ENCODE data around the gene DNAL1.
"Not testable (repeated sequence)": the region's sequence is repeated elsewhere in the genome, so short reads cannot be mapped to it uniquely, and the experiment has no call there.

Gene DNAL1

DNA sequence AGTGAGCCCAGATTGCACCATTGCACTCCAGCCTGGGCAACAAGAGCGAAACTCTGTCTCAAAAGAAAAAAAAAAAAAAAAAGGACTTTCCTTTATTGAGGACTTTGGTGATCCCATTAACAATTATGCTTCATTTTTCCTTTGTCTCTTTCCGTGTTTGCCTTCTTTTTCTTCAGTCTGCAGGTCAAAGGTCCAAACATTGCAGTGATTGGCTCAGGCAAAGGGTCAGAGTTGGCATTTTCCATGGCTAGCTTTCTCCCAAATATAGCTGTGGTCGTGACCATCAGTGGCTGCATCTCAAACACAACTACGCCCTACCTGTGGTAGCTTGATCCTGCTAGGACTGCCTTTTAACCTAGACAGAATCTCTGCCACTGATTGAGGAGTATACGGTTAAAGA is 7.0 kb upstream of the DNAL1 start:
- no peak for DNase-seq (ENCODE audit: low read depth)
- no peak overlapping the region for H3K4me3 ChIP-seq (ENCODE audit: low read length)
- TF ChIP-seq CTCF (IDR thresholded peaks at IDR 0.05; ENCODE audit: insufficient read depth, low read depth, low read length, missing control alignments), result no peak

DNA sequence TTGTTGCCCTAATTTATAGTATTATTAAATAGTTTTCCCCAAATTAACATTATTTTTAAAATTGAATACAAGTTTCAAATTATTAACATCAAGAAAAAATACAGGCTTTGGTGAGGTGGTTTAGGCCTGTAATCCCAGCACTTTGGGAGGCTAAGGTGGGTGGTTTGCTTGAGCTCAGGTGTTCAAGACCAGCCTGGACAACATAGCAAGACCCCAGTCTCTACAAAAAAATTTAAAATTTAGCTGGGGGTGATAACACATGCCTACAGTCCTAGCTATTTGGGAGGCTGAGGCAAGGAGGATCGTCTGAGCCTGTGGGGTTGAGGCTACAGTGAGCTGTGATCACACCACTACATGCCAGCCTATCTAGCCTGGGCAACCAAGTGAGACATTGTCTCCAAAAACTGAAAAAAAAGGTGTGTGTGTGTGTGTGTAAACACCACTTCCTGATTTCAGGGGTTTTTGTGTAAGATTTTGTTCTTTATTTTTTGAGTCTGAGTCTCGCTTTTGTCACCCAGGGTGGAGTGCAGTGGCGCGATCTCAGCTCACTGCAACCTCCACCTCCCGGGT is 3.9 kb upstream of the DNAL1 start:
- no peak for TF ChIP-seq CTCF (IDR thresholded peaks at IDR 0.05; ENCODE audit: insufficient read depth, low read depth, low read length, missing control alignments)
- DNase-seq (ENCODE audit: low read depth), result no peak
- no peak overlapping the region for H3K4me3 ChIP-seq (ENCODE audit: low read length)

DNA sequence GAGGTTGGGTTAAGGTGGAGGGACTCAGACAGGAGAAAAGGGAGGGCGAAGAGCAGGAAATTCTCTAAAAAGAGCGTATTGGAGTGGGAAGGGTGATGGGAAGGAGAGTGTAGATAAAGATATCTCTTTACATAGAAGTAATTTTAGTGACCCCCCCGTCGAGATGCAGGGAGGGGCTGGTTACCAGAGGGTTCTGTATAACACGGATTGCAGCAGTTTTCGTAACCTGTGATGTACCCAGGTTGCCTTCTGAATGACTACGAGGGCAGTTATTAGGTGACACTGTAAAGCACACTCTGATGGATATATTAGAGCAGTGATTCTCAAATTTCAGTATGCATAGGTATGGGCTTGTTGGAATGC is 443 bp downstream of the DNAL1 start:
- H3K4me3 ChIP-seq (ENCODE audit: low read length), result peak overlapping the region; percentile 92
- no peak for DNase-seq (ENCODE audit: low read depth)
- no peak for TF ChIP-seq CTCF (IDR thresholded peaks at IDR 0.05; ENCODE audit: insufficient read depth, low read depth, low read length, missing control alignments)

DNA sequence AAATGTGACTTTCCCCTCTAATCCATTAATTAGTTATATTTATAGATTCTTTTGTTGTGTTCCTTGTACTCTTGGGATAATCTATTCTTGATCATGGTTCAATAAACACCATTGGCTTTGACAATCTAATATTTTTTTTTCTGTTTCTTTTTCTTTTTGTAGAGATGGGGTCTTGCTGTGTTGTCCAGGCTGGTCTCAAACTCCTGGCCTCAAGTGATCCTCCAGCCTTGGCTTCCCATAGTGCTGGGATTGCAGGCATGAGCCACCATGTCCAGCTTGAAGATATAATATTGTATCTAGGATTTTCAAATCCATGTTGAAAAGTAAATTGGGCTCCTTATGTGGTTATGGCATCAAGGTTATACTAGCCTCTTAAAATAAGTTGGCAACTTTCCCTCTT is 6.2 kb downstream of the DNAL1 start:
- no peak overlapping the region for H3K4me3 ChIP-seq (ENCODE audit: low read length)
- no peak for TF ChIP-seq CTCF (IDR thresholded peaks at IDR 0.05; ENCODE audit: insufficient read depth, low read depth, low read length, missing control alignments)
- no peak for DNase-seq (ENCODE audit: low read depth)

DNA sequence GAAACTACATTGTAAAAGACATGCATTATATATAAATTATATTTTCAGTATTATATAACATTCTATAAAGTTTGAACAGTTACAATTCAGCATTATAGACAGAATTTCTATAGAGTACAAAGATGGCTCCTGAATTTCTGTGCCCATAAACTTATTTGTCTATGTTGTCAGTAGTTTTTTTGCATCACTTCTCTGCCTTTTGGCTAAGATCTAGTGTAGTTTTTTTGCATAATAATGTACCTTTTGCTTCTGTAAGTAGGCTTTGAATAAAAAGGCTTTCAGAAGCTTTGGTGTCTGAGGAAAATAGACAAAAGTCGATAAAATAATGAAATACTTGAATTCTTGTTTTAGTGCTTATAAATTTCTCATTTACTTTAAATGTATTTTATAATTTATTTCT is 11.1 kb downstream of the DNAL1 start:
- no peak for DNase-seq (ENCODE audit: low read depth)
- TF ChIP-seq CTCF (IDR thresholded peaks at IDR 0.05; ENCODE audit: insufficient read depth, low read depth, low read length, missing control alignments), result no peak
- H3K4me3 ChIP-seq (ENCODE audit: low read length), result no peak overlapping the region

- H3K4me3 ChIP-seq (ENCODE audit: low read length); DNase-seq (ENCODE audit: low read depth): not testable (repeated sequence)
Observed at GRCh38 chr14:73659202-73659601, 14.4 kb downstream of the DNAL1 start.

DNA sequence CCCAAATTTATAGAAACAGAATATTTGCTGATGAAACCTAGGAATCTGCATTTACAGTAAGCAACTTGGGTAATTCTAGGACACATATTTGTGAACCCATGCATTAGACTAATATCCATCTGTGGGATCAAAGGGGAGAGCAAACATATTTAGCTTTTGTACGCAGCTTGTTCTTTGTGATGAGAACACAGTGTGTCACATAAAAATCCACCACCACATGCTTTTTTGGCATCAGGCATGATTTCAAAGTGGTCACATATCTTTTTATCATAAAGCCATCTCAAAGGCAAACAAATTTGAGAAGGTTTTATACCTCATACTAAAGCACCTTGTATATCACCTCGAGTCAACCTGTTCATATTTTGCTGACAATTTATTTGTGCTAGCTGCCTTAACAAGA is 15.7 kb downstream of the DNAL1 start:
- H3K4me3 ChIP-seq (ENCODE audit: low read length), result no peak overlapping the region
- no peak for DNase-seq (ENCODE audit: low read depth)
- TF ChIP-seq CTCF (IDR thresholded peaks at IDR 0.05; ENCODE audit: insufficient read depth, low read depth, low read length, missing control alignments), result no peak
